ENCODE results near the gene BRD3OS. TPM values are rescaled to one million over a fixed set of nuclear protein-coding genes. Genes with fewer than 3 reads are reported as not detected.

Gene BRD3OS
- total RNA-seq, 1 experiment from 2014 or later, result 16.2 TPM

DNA sequence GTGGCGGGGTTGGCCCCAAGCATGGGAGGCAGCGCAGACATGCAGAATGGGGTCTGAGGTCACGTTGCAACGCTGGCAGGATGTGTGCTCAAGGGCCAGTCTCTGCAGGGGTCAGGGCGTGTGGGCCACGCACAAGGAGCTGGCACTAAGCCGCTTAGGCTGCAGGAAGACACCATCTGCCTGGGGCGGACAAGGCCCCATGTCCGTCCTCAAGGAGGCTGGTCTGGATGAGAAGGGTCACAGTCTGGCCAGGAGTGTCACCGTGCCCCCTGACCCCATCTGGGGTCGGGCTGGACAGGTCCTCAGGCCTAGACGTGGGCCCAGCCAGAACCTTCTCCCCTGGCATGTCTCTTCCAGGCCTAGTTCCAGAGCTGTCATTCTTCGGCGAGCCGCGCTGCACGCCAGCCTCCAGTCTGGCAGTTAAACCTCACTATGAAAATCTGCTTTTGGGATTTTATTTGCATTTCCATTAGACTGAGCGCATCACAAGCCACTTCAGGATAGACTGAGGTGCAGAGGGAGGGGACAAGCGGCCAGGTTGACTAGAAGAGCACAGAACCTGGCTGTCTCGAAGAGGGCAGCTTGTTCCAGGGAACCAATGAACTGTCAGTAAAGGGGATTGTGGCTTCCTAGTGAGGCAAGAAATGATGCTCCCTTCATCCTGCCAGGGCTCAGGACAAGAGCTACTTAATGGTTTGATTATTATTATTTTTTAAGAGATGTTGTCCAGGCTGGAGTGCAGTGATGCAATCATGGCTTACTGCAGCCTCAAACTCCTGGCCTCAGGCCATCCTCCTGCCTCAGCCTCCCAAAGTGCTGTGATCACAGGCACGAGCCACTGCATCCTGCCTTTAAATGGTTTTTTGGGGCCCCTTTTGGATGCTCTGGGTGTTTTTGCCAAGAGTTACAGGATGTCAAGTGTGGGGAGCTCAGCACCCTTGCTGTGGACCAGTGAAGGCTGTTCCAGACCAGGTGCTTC is 4.3 kb downstream of the BRD3OS start:
- no peak for DNase-seq (ENCODE audit: low spot score)
- ChIA-PET POLR2A (no interaction called here), CTCF (interaction anchor here (0.5 to 1.8 kb wide), 3 partner anchors 36 to 534 kb away, joined by 3 to 6 read pairs (median 4); no protein-coding TSS in a partner anchor)
- Mint-ChIP-seq H3K36me3 (peaks cover 20% of the 10 kb centered on the region), H3K4me1 (peaks cover 6% of the 10 kb centered on the region; the same call in 1 of the 2 replicates), H3K27me3 (ENCODE audit: low read depth) (no peaks in the 10 kb centered on the region), H3K4me3 (no peak overlapping the region), H3K9me3 (no peaks in the 10 kb centered on the region), H3K27ac (no peak overlapping the region; the same call in 1 of the 2 replicates)
- ATAC-seq, result no peak
- no peak for TF ChIP-seq TCF7 (CRISPR knock-in tag; IDR thresholded peaks at IDR 0.05; ENCODE audit: low read depth)
- TF ChIP-seq, protein P1, sequence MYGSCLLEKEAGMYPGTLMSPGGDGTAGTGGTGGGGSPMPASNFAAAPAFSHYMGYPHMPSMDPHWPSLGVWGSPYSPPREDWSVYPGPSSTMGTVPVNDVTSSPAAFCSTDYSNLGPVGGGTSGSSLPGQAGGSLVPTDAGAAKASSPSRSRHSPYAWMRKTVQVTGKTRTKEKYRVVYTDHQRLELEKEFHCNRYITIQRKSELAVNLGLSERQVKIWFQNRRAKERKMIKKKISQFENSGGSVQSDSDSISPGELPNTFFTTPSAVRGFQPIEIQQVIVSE (CRISPR knock-in tag; IDR thresholded peaks at IDR 0.05; ENCODE audit: borderline replicate concordance), result no peak

DNA sequence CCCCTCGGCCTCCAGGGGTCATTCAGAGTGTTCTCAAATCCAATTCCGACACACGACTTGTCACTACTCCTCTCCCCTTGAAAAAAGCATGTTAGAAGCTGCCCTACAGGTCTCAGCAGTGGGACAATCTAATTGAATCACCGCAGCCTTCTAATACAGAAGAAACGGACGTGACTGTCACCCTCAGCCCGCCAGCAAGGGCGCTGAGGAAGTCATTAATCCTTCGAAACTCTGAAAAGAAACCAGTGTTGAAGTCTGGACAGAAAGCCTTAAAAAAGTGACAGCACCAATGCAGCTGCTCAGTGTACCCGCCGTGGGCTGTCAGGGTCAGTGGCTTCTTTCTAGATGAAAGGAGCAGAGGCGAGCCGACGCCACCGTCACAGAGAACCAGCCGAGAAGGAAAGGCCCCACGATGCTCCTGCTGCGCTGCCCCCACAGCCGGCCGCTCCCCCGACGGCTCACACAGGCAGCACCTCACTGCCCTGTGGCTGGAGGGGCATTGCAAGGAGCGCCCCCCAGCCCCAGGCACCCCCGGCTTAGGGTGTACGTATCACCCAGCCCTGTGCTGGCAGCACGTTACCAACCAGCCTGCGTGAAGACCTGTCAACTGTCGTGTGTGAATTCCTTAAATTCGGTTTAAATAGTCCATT is 5.7 kb downstream of the BRD3OS start:
- no peak overlapping the region; the same call in 1 of the 2 replicates for H3K27ac Mint-ChIP-seq
- H3K9me3 Mint-ChIP-seq, result no peaks in the 10 kb centered on the region
- no peaks in the 10 kb centered on the region for H3K27me3 Mint-ChIP-seq (ENCODE audit: low read depth)
- POLR2A ChIA-PET, result no interaction called here
- no peak overlapping the region for H3K4me3 Mint-ChIP-seq
- ATAC-seq, result no peak
- CTCF ChIA-PET, result no interaction called here
- DNase-seq (ENCODE audit: low spot score), result no peak
- peaks cover 6% of the 10 kb centered on the region; the same call in 1 of the 2 replicates for H3K4me1 Mint-ChIP-seq
- peaks cover 32% of the 10 kb centered on the region for H3K36me3 Mint-ChIP-seq
- TF ChIP-seq, protein P2, sequence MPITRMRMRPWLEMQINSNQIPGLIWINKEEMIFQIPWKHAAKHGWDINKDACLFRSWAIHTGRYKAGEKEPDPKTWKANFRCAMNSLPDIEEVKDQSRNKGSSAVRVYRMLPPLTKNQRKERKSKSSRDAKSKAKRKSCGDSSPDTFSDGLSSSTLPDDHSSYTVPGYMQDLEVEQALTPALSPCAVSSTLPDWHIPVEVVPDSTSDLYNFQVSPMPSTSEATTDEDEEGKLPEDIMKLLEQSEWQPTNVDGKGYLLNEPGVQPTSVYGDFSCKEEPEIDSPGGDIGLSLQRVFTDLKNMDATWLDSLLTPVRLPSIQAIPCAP (CRISPR knock-in tag; IDR thresholded peaks at IDR 0.05), result no peak
- TF ChIP-seq, protein P3, sequence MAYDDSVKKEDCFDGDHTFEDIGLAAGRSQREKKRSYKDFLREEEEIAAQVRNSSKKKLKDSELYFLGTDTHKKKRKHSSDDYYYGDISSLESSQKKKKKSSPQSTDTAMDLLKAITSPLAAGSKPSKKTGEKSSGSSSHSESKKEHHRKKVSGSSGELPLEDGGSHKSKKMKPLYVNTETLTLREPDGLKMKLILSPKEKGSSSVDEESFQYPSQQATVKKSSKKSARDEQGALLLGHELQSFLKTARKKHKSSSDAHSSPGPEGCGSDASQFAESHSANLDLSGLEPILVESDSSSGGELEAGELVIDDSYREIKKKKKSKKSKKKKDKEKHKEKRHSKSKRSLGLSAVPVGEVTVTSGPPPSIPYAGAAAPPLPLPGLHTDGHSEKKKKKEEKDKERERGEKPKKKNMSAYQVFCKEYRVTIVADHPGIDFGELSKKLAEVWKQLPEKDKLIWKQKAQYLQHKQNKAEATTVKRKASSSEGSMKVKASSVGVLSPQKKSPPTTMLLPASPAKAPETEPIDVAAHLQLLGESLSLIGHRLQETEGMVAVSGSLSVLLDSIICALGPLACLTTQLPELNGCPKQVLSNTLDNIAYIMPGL (CRISPR knock-in tag; IDR thresholded peaks at IDR 0.05), result no peak
- no peak for TF ChIP-seq SOX15 (CRISPR knock-in tag; IDR thresholded peaks at IDR 0.05)
- TF ChIP-seq ATF1 (CRISPR knock-in tag; IDR thresholded peaks at IDR 0.05), result no peak
- TF ChIP-seq, protein P4, sequence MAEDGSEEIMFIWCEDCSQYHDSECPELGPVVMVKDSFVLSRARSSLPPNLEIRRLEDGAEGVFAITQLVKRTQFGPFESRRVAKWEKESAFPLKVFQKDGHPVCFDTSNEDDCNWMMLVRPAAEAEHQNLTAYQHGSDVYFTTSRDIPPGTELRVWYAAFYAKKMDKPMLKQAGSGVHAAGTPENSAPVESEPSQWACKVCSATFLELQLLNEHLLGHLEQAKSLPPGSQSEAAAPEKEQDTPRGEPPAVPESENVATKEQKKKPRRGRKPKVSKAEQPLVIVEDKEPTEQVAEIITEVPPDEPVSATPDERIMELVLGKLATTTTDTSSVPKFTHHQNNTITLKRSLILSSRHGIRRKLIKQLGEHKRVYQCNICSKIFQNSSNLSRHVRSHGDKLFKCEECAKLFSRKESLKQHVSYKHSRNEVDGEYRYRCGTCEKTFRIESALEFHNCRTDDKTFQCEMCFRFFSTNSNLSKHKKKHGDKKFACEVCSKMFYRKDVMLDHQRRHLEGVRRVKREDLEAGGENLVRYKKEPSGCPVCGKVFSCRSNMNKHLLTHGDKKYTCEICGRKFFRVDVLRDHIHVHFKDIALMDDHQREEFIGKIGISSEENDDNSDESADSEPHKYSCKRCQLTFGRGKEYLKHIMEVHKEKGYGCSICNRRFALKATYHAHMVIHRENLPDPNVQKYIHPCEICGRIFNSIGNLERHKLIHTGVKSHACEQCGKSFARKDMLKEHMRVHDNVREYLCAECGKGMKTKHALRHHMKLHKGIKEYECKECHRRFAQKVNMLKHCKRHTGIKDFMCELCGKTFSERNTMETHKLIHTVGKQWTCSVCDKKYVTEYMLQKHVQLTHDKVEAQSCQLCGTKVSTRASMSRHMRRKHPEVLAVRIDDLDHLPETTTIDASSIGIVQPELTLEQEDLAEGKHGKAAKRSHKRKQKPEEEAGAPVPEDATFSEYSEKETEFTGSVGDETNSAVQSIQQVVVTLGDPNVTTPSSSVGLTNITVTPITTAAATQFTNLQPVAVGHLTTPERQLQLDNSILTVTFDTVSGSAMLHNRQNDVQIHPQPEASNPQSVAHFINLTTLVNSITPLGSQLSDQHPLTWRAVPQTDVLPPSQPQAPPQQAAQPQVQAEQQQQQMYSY (CRISPR knock-in tag; IDR thresholded peaks at IDR 0.05), result no peak
- TF ChIP-seq, protein P5, sequence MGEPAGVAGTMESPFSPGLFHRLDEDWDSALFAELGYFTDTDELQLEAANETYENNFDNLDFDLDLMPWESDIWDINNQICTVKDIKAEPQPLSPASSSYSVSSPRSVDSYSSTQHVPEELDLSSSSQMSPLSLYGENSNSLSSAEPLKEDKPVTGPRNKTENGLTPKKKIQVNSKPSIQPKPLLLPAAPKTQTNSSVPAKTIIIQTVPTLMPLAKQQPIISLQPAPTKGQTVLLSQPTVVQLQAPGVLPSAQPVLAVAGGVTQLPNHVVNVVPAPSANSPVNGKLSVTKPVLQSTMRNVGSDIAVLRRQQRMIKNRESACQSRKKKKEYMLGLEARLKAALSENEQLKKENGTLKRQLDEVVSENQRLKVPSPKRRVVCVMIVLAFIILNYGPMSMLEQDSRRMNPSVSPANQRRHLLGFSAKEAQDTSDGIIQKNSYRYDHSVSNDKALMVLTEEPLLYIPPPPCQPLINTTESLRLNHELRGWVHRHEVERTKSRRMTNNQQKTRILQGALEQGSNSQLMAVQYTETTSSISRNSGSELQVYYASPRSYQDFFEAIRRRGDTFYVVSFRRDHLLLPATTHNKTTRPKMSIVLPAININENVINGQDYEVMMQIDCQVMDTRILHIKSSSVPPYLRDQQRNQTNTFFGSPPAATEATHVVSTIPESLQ (CRISPR knock-in tag; IDR thresholded peaks at IDR 0.05), result no peak
- no peak for TF ChIP-seq NR3C1 (CRISPR knock-in tag; conservative IDR thresholded peaks at IDR 0.05; ENCODE audit: low read depth)
- TF ChIP-seq NR1H2 (CRISPR knock-in tag; IDR thresholded peaks at IDR 0.05), result no peak
- TF ChIP-seq, protein P6, sequence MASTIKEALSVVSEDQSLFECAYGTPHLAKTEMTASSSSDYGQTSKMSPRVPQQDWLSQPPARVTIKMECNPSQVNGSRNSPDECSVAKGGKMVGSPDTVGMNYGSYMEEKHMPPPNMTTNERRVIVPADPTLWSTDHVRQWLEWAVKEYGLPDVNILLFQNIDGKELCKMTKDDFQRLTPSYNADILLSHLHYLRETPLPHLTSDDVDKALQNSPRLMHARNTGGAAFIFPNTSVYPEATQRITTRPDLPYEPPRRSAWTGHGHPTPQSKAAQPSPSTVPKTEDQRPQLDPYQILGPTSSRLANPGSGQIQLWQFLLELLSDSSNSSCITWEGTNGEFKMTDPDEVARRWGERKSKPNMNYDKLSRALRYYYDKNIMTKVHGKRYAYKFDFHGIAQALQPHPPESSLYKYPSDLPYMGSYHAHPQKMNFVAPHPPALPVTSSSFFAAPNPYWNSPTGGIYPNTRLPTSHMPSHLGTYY (CRISPR knock-in tag; IDR thresholded peaks at IDR 0.05), result no peak
- TF ChIP-seq NR2C2 (CRISPR knock-in tag; IDR thresholded peaks at IDR 0.05), result no peak
- TF ChIP-seq NFATC4 (CRISPR knock-in tag; IDR thresholded peaks at IDR 0.05), result no peak

Measured in WTC11 (cell line).